Retinal pigment epithelial cell (primary cell): ENCODE results near the gene DDO.

Source experiments
- DNase-seq: peaks from one replicate; pipeline ENCODE4 v3.0.0-alpha.2; 2010; ENCODE audit warnings: low read depth
- H3K4me3 ChIP-seq: 2 replicates; pipeline ENCODE4 v1.5.1; 2011; ENCODE audit warnings: mild to moderate bottlenecking, low read length, control low read depth, moderate library complexity
- CTCF ChIP-seq: conservative IDR thresholded peaks from 2 replicates; pipeline ENCODE4 v1.5.1; 2011; ENCODE audit warnings: low read depth, low read length, control low read depth, inconsistent platforms

The DDO gene

GRCh38 chr6:110348961-110349690 is 66.2 kb downstream of the DDO start:
- DNase-seq = no peak
- TF ChIP-seq CTCF = no peak
- H3K4me3 ChIP-seq = no peak overlapping the region

DNA sequence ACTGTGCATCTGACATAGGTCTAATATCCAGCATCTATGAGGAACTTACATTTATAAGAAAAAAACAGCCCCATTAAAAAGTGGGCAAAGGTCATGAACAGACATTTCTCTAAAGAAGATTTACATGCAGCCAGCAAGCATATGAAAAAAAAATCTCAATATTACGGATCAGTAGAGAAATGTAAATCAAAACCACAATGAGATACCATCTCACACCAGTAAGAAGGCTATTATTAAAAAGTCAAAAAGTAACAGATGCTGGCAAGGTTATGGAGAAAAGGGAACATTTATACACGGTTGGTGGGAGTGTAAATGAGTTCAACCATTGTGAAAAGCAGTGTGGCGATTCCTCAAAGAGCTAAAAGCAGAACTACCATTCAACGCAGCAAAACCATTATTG is 70.3 kb downstream of the DDO start:
- H3K4me3 ChIP-seq = no peak overlapping the region
- DNase-seq = no peak
- no peak for TF ChIP-seq CTCF

DNA sequence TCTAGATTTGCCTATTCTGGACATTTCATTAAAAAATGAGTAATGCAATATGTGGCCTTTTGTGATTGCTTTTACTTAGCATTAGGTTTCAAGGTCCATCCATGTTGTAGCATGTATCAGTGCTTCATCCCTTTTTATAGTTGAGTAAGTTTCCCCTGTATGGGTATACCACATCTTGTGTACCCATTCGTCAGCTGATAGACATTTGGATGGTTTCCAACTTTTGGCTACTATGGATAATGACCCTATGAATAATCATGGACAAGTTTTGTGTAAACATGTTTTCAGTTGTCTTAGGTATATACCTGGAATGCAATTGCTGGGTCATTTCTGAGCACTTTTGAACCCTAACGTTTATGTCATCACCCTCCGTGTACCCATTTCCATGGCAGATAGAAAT is 72.6 kb downstream of the DDO start:
- no peak overlapping the region for H3K4me3 ChIP-seq
- TF ChIP-seq CTCF = no peak
- no peak for DNase-seq
